ENCODE results near the gene COL8A1.

Gene COL8A1

DNA sequence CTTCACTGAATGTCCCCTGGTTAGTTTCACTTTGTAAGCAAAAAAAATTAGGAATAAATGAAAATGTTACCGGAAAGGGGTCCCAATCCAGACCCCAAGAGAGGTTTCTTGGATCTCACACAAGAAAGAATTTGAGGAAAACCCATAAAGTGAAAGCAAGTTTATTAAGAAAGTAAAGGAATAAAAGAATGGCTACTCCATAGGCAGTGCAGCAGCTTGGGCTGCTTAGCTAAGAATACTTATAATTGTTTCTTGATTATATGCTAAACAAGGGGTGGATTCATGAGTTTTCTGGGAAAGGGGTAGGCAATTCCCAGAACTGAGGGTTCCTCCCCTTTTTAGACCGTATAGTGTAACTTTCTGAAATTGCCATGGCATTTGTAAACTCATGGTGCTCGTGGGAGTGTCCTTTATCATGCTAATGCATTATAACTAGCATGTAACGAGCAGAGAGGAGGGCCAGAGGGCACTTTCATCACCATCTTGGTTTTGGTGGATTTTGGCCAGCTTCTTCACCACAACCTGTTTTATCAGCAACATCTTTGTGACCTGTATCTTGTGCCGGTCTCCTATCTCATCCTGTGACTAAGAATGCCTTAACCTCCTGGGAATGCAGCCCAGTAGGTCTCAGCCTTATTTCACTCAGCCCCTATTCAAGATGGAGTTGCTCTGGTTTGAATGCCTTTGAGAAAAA, 138.3 kb downstream of the COL8A1 start:
- DNase-seq (ENCODE audit: extremely low read depth, low read depth): no peak
- TF ChIP-seq, protein P1, sequence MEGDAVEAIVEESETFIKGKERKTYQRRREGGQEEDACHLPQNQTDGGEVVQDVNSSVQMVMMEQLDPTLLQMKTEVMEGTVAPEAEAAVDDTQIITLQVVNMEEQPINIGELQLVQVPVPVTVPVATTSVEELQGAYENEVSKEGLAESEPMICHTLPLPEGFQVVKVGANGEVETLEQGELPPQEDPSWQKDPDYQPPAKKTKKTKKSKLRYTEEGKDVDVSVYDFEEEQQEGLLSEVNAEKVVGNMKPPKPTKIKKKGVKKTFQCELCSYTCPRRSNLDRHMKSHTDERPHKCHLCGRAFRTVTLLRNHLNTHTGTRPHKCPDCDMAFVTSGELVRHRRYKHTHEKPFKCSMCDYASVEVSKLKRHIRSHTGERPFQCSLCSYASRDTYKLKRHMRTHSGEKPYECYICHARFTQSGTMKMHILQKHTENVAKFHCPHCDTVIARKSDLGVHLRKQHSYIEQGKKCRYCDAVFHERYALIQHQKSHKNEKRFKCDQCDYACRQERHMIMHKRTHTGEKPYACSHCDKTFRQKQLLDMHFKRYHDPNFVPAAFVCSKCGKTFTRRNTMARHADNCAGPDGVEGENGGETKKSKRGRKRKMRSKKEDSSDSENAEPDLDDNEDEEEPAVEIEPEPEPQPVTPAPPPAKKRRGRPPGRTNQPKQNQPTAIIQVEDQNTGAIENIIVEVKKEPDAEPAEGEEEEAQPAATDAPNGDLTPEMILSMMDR (IDR thresholded peaks at IDR 0.05; ENCODE audit: low read depth, low read length): no peak

DNA sequence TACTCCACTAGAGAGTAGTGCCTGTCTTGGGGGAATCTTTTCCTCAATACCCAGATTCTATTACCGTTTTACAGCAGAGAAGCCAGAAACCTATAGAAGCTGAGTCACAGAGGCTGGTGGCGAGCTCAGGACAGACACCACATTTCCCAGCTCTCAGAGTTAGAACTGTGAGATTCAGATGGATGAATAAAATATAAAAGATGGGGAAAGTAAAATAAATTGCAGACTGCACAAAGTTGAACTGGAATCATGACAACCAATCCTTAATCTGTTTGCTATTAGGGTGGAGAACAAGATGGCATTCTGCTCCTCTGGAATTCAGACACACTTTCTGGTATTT, 138.8 kb downstream of the COL8A1 start:
- TF ChIP-seq, protein P1 (IDR thresholded peaks at IDR 0.05; ENCODE audit: low read depth, low read length): no peak
- no peak for DNase-seq (ENCODE audit: extremely low read depth, low read depth)

DNA sequence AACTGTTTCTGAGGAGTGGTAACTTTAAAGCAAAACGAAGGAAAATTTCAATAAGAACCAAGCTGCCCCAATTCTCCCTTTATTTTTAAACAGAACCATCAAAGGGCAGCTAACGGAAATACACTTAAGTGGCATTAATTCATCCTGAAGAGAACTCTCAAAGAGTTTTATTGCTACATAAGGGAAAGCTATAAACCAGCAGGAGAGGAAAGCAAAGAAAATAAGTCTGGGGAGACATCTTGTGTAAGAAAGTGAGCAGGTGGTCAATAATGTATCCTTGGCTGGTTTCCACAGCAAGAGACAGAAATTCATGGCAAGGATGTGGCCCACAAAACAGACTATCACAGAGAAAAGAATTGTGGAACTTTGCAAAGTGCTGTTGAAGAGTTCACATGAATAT, 139.3 kb downstream of the COL8A1 start:
- no peak for DNase-seq (ENCODE audit: extremely low read depth, low read depth)
- TF ChIP-seq, protein P1 (IDR thresholded peaks at IDR 0.05; ENCODE audit: low read depth, low read length): no peak

DNA sequence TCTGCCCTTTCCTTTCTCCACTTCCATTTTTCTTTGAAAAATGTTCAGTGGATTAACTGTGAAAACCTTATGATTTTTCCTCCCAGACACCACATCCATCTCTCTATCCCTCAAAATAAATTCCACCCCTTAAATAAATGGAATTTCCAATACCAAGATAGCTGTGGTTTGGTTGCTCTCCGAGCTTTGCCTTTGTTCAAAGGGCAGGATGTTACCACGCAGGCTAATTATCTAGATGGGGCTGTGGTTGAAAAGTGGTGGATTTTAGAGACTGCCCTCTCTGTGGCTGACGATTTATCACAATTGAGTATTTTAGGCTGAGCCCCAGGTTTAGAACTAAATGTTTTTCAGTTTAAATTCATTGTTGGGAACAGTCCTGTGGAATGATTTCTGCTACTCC, 142.4 kb downstream of the COL8A1 start:
- no peak for DNase-seq (ENCODE audit: extremely low read depth, low read depth)
- TF ChIP-seq, protein P1 (IDR thresholded peaks at IDR 0.05; ENCODE audit: low read depth, low read length): no peak

DNA sequence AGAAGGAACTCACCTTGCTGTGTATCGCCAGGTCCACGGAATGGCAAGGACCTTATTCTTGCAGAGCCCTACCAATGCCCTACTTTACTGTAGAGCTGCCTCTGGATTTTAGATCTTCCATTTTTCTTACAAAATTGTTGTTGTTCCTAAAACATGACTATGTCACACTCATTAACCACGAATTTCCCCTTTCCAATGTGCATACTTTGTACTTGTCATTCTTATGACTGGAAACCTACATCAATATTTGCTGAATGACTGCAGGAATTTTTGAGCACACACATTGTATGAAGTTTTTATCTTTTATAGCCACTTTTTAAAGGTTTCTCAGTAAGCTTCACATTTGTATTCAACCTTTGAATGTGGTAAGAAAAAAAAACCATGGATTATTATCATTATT, 143.4 kb downstream of the COL8A1 start:
- no peak for DNase-seq (ENCODE audit: extremely low read depth, low read depth)
- TF ChIP-seq, protein P1 (IDR thresholded peaks at IDR 0.05; ENCODE audit: low read depth, low read length): no peak

DNA sequence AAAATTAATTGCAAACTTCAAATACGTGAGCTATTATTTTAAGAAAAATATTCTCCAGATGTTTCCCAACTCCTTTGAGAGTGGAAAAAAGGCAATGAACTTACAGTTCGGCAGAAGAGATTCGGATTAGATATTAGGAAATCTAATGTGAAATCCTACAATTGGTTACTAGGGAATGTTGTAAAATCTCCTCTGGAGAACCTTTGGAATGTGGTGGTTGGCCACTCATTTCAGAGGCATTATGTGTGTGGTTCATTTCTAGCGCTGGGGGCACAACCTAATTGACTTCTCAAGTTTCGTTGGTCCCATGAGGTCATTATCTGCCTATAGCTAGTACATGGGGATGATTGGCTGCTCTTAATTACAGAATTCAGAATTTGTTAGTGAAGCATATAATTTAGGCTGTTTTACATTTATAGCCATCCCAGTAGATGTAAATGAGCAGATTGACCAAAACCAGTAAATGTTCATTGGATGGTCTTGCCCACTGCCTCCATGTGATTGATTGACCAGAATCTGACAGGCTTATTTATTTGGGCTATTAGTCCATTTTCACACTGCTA, 144.7 kb downstream of the COL8A1 start:
- TF ChIP-seq, protein P1 (IDR thresholded peaks at IDR 0.05; ENCODE audit: low read depth, low read length): no peak
- peak; percentile 80 for DNase-seq (ENCODE audit: extremely low read depth, low read depth)

DNA sequence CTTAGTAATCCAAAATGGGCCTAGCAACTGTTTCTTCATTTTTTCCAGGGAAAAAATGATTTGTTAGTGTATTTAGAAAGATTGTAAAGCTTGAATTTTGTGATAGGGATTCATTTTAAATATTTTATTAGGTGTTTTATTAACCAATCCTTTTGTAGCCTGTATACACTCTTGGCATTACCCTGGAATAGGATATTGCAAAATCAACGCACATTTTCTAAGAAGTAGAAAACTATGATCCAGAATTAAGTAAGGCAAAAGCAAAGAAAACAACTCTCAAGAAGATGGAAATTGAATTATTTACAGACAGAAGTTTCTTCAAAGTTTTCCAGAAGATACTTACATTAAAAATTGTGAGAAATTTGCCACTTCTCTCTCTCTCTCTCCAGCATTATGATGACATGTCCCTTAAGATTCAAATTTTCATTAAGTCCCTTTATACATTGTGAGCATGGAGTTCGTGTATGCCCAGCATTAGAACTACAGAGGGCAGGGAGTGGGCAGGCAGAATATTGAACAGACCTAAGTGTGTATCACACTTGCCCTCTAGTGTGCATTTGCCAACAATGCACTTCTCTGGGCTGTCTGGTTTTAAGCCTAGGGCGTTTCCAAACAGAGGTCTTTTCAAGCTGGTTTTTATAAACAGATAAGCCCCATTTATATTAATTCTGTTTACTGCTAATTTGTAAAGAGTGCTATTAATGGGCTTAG, 150.8 kb downstream of the COL8A1 start:
- peak; percentile 18 for DNase-seq (ENCODE audit: extremely low read depth, low read depth)
- TF ChIP-seq, protein P1 (IDR thresholded peaks at IDR 0.05; ENCODE audit: low read depth, low read length): peak; percentile 79
